Activated gamma-delta T cell treated with anti-CD3 and anti-CD28 coated beads, Interleukin-2, amount 50 U/mL, for 16 hours (primary cell): Measurements from ENCODE around the gene PLPP3.

Source experiments
- DNase-seq: peaks from one replicate; pipeline ENCODE4 v3.0.0-alpha.2; 2020; ENCODE audit warnings: low read depth

PLPP3 gene

GRCh38 chr1:56522680-56523079 lies 56.7 kb downstream of the PLPP3 start:
- DNase-seq, result no peak

GRCh38 chr1:56520016-56520601 lies 59.3 kb downstream of the PLPP3 start:
- no peak for DNase-seq

GRCh38 chr1:56517404-56518130 lies 61.8 kb downstream of the PLPP3 start:
- DNase-seq, result no peak

- no peak for DNase-seq
Observed at GRCh38 chr1:56516539-56517252, 62.7 kb downstream of the PLPP3 start.

- no peak for DNase-seq
Observed at GRCh38 chr1:56515898-56516538, 63.3 kb downstream of the PLPP3 start.

- no peak for DNase-seq
Observed at GRCh38 chr1:56512724-56513494, 66.5 kb downstream of the PLPP3 start.

GRCh38 chr1:56511766-56512165 lies 67.6 kb downstream of the PLPP3 start:
- no peak for DNase-seq

- no peak for DNase-seq
Observed at GRCh38 chr1:56511364-56511763, 68.0 kb downstream of the PLPP3 start.

GRCh38 chr1:56510642-56511021 lies 68.7 kb downstream of the PLPP3 start:
- no peak for DNase-seq

GRCh38 chr1:56509713-56510641 lies 69.4 kb downstream of the PLPP3 start:
- DNase-seq, result no peak

- DNase-seq, result no peak
Observed at GRCh38 chr1:56508523-56508983, 70.8 kb downstream of the PLPP3 start.

- no peak for DNase-seq
Observed at GRCh38 chr1:56507925-56508522, 71.3 kb downstream of the PLPP3 start.

- no peak for DNase-seq
Observed at GRCh38 chr1:56506951-56507491, 72.3 kb downstream of the PLPP3 start.

- DNase-seq, result no peak
Observed at GRCh38 chr1:56505792-56506743, 73.3 kb downstream of the PLPP3 start.

- no peak for DNase-seq
Observed at GRCh38 chr1:56502700-56503245, 76.6 kb downstream of the PLPP3 start.

- DNase-seq, result no peak
Observed at GRCh38 chr1:56501888-56502287, 77.5 kb downstream of the PLPP3 start.

- DNase-seq, result no peak
Observed at GRCh38 chr1:56501426-56501825, 77.9 kb downstream of the PLPP3 start.
